GM18498 (cell line): ENCODE measurements around the gene ZNF70.
"Not testable (repeated sequence)": the region's sequence is repeated elsewhere in the genome, so short reads cannot be mapped to it uniquely, and the experiment has no call there.

ENCODE experiments used
- ATAC-seq: cut with Tn5 transposase; IDR thresholded peaks from one replicate; pipeline ENCODE4 v1.9.1; 2021; ENCODE audit warnings: mild to moderate bottlenecking, moderate library complexity; ENCODE audit not compliant: unreplicated experiment

The ZNF70 gene

GRCh38 chr22:23760056-23760455 lies 9.1 kb upstream of the ZNF70 start:
- no peak for ATAC-seq

- ATAC-seq: no peak
These were observed 8.7 kb upstream of the ZNF70 start for GRCh38 chr22:23759566-23759965.

- ATAC-seq: no peak
These were observed 6.0 kb upstream of the ZNF70 start for GRCh38 chr22:23756891-23757290.

- ATAC-seq: no peak
These were observed 4.8 kb upstream of the ZNF70 start for GRCh38 chr22:23755711-23756110.

GRCh38 chr22:23754980-23755636 lies 4.2 kb upstream of the ZNF70 start:
- ATAC-seq: no peak

- no peak for ATAC-seq
These were observed 3.5 kb upstream of the ZNF70 start, which contains the start of gene VPREB3 for GRCh38 chr22:23754220-23754919. VPREB3 (minus strand) TSS chr22:23754425; CDS start chr22:23754363, 62 bp downstream.

GRCh38 chr22:23753385-23753784 lies 2.5 kb upstream of the ZNF70 start:
- no peak for ATAC-seq

GRCh38 chr22:23752750-23753149 lies 1.8 kb upstream of the ZNF70 start:
- no peak for ATAC-seq

- ATAC-seq: no peak
These were observed 1.3 kb upstream of the ZNF70 start for GRCh38 chr22:23752090-23752691.

- ATAC-seq: peak; percentile 39
These were observed 607 bp upstream of the ZNF70 start for GRCh38 chr22:23751441-23751996.

GRCh38 chr22:23750367-23750713 lies 572 bp downstream of the ZNF70 start:
- no peak for ATAC-seq

GRCh38 chr22:23749841-23750301 lies 1.0 kb downstream of the ZNF70 start:
- no peak for ATAC-seq

- no peak for ATAC-seq
These were observed 5.1 kb downstream of the ZNF70 start for GRCh38 chr22:23745791-23746190.

- ATAC-seq: no peak
These were observed 6.4 kb downstream of the ZNF70 start for GRCh38 chr22:23744485-23744884.

- no peak for ATAC-seq
These were observed 6.9 kb downstream of the ZNF70 start for GRCh38 chr22:23744001-23744400.

GRCh38 chr22:23743303-23743705 lies 7.6 kb downstream of the ZNF70 start:
- ATAC-seq: no peak

- ATAC-seq: no peak
These were observed 8.2 kb downstream of the ZNF70 start for GRCh38 chr22:23742505-23743264.

- ATAC-seq: no peak
These were observed 13.2 kb downstream of the ZNF70 start for GRCh38 chr22:23737696-23738095.

- ATAC-seq: not testable (repeated sequence)
These were observed 22.8 kb downstream of the ZNF70 start for GRCh38 chr22:23728108-23728507.

- no peak for ATAC-seq
These were observed 28.2 kb downstream of the ZNF70 start for GRCh38 chr22:23722724-23723123.

GRCh38 chr22:23722160-23722559 lies 28.8 kb downstream of the ZNF70 start:
- no peak for ATAC-seq
